PC-3 (cell line): ENCODE data around the gene DLGAP1. TPM values are rescaled to one million over a fixed set of nuclear protein-coding genes. Genes with fewer than 3 reads are reported as not detected.
A peak's percentile ranks its signal among the peaks of the same experiment; 100 is the strongest.

Source experiments
- ATAC-seq: fragments of 200-7000 bp; cut with Tn5 transposase; 2 replicates; pipeline ENCODE4 v1.9.1; 2020; ENCODE audit warnings: mild to moderate bottlenecking, moderate library complexity
- BruUV-seq: library from RNA; stranded (reverse); fragments of 400-500 nt; replicated peaks from 2 replicates; lab custom pipeline; 2021; lab: Mats Ljungman, UMichigan
- CTCF ChIA-PET: fragments of 300-600 bp; sonication (Branson Sonifier 250); formaldehyde crosslinking; loops from one replicate; lab custom pipeline; 2022; ENCODE audit warnings: antibody characterized with exemption; lab: Charles Lee
- POLR2A ChIA-PET: fragments of 300-600 bp; sonication (Branson Sonifier 250); formaldehyde crosslinking; loops from one replicate; lab custom pipeline; 2022; ENCODE audit warnings: antibody characterized with exemption; ENCODE audit not compliant: unreplicated experiment; lab: Charles Lee
- DNase-seq: peaks from one replicate; pipeline ENCODE4 v3.0.0-alpha.2; 2015
- H2AFZ ChIP-seq: fragments of 300-600 bp; sonication (generic); 2 replicates; pipeline ENCODE4 v1.6.0; 2016; ENCODE audit warnings: antibody characterized with exemption, low read length
- H3F3A ChIP-seq: fragments of 300-600 bp; sonication (generic); one replicate; pipeline ENCODE4 v1.6.0; 2017; ENCODE audit warnings: antibody characterized with exemption, low read length, control low read depth, mild to moderate bottlenecking; ENCODE audit not compliant: unreplicated experiment
- H3K27ac ChIP-seq: fragments of 300-600 bp; sonication (generic); 2 replicates; pipeline ENCODE4 v1.5.1; 2016; ENCODE audit warnings: mild to moderate bottlenecking, low read length
- H3K27me3 ChIP-seq: fragments of 300-600 bp; sonication (generic); 2 replicates; pipeline ENCODE4 v1.6.1; 2016; ENCODE audit warnings: low read length, mixed read lengths
- H3K36me3 ChIP-seq: fragments of 300-600 bp; sonication (generic); 2 replicates; pipeline ENCODE4 v1.6.1; 2016; ENCODE audit warnings: low read depth, mixed run types, low read length, mixed read lengths
- H3K4me1 ChIP-seq: fragments of 300-600 bp; sonication (generic); 2 replicates; pipeline ENCODE4 v1.5.1; 2016; ENCODE audit warnings: low read length; ENCODE audit not compliant: insufficient read depth
- H3K4me2 ChIP-seq: fragments of 300-600 bp; sonication (generic); 2 replicates; pipeline ENCODE4 v1.6.0; 2016; ENCODE audit warnings: low read length
- H3K4me3 ChIP-seq: fragments of 300-600 bp; sonication (generic); 2 replicates; pipeline ENCODE4 v1.5.1; 2016; ENCODE audit warnings: mild to moderate bottlenecking, low read length, mixed read lengths
- H3K79me2 ChIP-seq: fragments of 300-600 bp; sonication (generic); 2 replicates; pipeline ENCODE4 v1.6.1; 2017; ENCODE audit warnings: low read length, mixed read lengths
- H3K9ac ChIP-seq: fragments of 300-600 bp; sonication (generic); 2 replicates; pipeline ENCODE4 v1.6.0; 2016; ENCODE audit warnings: mild to moderate bottlenecking, low read length
- H3K9me2 ChIP-seq: fragments of 300-600 bp; sonication (generic); replicated peaks from 2 replicates; pipeline ENCODE4 v1.6.1; 2016; ENCODE audit warnings: mixed run types, low read length, mixed read lengths
- H3K9me3 ChIP-seq: fragments of 300-600 bp; sonication (generic); 2 replicates; pipeline ENCODE4 v1.6.1; 2016; ENCODE audit warnings: low read length, mixed read lengths
- H4K20me1 ChIP-seq: fragments of 300-600 bp; sonication (generic); 2 replicates; pipeline ENCODE4 v1.6.1; 2016; ENCODE audit warnings: low read length, mixed read lengths
- EZH2 ChIP-seq: fragments of 300-600 bp; sonication (generic); IDR thresholded peaks from one replicate; pipeline ENCODE4 v1.6.1; 2017; ENCODE audit warnings: antibody characterized with exemption, mild to moderate bottlenecking, low read length; ENCODE audit not compliant: unreplicated experiment
- EZH2phosphoT487 ChIP-seq: fragments of 300-600 bp; sonication (generic); IDR thresholded peaks from 2 replicates; pipeline ENCODE4 v1.6.1; 2018; ENCODE audit warnings: mild to moderate bottlenecking, antibody characterized with exemption, low read length, borderline replicate concordance
- intact Hi-C: fragments of 100-400 bp; cut with micrococcal nuclease; formaldehyde crosslinking; loops from 2 replicates; pipeline ENCODE4 v1.9.0; 2023
- total RNA-seq: library from RNA; depleted of rRNA; stranded (reverse); fragments of >200 nt; gene quantifications from 2 replicates; pipeline ENCODE4 v1.2.3, GENCODE V29; 2014
- TF ChIP-seq, protein P1 (sequence below): fragments of 300-600 bp; sonication (generic); conservative IDR thresholded peaks from 2 replicates; pipeline ENCODE4 v1.5.1; 2017; ENCODE audit warnings: antibody characterized with exemption, low read depth, mild to moderate bottlenecking, low read length

The DLGAP1 gene
- total RNA-seq, 1 experiment from 2014 or later: not detected

DNA sequence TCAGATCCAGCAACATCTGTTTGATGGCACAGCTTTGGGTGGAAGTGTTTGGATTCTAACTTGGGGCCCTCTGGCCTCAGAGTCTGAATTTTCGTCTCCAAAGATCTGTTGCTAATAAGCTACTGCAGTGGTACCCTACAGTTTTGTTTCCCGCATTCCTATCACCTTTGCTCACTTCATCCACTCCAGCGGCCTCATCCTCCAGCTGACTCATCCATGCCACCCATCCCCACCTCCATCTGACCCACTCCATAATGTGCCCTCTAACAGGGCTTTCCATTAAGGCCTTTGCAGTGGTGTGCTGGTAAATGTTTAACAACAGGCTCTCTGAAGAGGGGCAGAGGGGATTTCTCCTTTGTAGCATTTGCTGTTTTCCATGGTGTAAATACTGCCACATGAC, 779.7 kb downstream of the DLGAP1 start:
- intact Hi-C loops: no loop called here
- Histone ChIP-seq H3F3A (no peaks in the 10 kb centered on the region), H3K9me3 (no peaks in the 10 kb centered on the region), H3K27me3 (no peaks in the 10 kb centered on the region), H3K27ac (no peak overlapping the region), H3K4me3 (no peak overlapping the region), H3K36me3 (no peaks in the 10 kb centered on the region), H3K4me1 (peaks cover 4% of the 10 kb centered on the region), H2AFZ (no peak overlapping the region), H3K9me2 (no peaks in the 10 kb centered on the region), H3K4me2 (no peak overlapping the region), H4K20me1 (no peaks in the 10 kb centered on the region), H3K9ac (no peak overlapping the region), H3K79me2 (no peaks in the 10 kb centered on the region)
- CTCF ChIA-PET: no interaction called here
- BruUV-seq: no TSS peak
- peak; percentile 63 for DNase-seq
- TF ChIP-seq, protein P1, sequence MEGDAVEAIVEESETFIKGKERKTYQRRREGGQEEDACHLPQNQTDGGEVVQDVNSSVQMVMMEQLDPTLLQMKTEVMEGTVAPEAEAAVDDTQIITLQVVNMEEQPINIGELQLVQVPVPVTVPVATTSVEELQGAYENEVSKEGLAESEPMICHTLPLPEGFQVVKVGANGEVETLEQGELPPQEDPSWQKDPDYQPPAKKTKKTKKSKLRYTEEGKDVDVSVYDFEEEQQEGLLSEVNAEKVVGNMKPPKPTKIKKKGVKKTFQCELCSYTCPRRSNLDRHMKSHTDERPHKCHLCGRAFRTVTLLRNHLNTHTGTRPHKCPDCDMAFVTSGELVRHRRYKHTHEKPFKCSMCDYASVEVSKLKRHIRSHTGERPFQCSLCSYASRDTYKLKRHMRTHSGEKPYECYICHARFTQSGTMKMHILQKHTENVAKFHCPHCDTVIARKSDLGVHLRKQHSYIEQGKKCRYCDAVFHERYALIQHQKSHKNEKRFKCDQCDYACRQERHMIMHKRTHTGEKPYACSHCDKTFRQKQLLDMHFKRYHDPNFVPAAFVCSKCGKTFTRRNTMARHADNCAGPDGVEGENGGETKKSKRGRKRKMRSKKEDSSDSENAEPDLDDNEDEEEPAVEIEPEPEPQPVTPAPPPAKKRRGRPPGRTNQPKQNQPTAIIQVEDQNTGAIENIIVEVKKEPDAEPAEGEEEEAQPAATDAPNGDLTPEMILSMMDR: no peak
- TF ChIP-seq EZH2phosphoT487 (no peak), EZH2 (no peak)
- peak; percentile 78 for ATAC-seq
- POLR2A ChIA-PET: interaction anchor here (0.7 kb wide), 1 partner anchor 307 kb away, joined by 3 read pairs; no protein-coding TSS in a partner anchor

DNA sequence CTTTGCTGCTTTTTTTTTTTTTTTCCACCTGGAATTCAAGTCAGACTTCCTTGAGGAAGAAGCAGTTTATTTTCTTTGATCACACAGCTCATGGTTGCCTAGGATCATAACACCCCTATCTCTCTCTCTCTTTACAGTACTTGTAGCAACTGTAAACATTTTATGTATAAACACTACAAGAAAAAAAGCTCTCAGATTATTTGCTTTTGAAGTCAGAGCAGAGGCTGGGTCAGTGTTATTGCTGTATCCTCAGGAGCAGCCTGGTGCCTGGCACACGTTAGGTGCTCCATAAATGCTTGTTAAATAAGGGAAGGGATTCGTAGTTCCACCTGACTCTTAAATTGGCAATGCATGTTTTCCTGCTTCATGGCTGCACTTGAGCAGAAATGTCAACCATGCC, 783.9 kb downstream of the DLGAP1 start:
- no peak overlapping the region for H3K27ac ChIP-seq
- no peak overlapping the region for H3K4me3 ChIP-seq
- POLR2A ChIA-PET: no interaction called here

DNA sequence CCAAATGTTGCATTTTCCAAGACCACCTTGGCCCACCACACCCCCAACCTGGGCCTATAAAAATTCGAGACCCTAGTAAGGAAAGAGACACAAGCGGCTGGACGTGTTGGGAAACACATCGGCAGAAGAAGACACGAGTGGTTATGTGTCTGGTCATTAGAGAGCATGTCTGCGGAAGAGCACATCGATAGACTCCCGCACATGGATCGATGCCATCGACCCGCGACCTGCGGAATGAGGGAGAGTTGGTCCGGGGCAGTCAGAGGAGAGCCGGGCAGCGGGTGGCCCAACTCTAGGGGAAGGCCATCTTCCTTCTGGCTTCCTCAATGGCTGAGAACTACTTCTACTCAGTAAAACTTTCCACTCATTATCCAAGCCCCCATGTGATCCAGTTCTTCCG, 785.7 kb downstream of the DLGAP1 start:
- BruUV-seq: no TSS peak
- no peaks in the 10 kb centered on the region for H3K27me3 ChIP-seq

More for the DNA sequence above, 783.9 kb downstream of the DLGAP1 start:
- Histone ChIP-seq H3K9ac (no peak overlapping the region), H4K20me1 (no peaks in the 10 kb centered on the region), H3K4me1 (peaks cover 5% of the 10 kb centered on the region), H3K27me3 (no peaks in the 10 kb centered on the region), H3K4me2 (no peak overlapping the region), H3K79me2 (no peaks in the 10 kb centered on the region), H3K9me3 (no peaks in the 10 kb centered on the region), H2AFZ (no peak overlapping the region), H3K9me2 (no peaks in the 10 kb centered on the region), H3K36me3 (no peaks in the 10 kb centered on the region), H3F3A (no peaks in the 10 kb centered on the region)
- DNase-seq (no peak), ATAC-seq (no peak)
- CTCF ChIA-PET: no interaction called here
- TF ChIP-seq, protein P1: no peak
- TF ChIP-seq EZH2phosphoT487 (no peak), EZH2 (no peak)
- no TSS peak for BruUV-seq
- intact Hi-C loops: no loop called here

More for the DNA sequence above, 785.7 kb downstream of the DLGAP1 start:
- ChIA-PET POLR2A (no interaction called here), CTCF (no interaction called here)
- H2AFZ ChIP-seq: no peak overlapping the region
- TF ChIP-seq, protein P1: no peak
- no peak for TF ChIP-seq EZH2
- H4K20me1 ChIP-seq: no peaks in the 10 kb centered on the region
- no peaks in the 10 kb centered on the region for H3K9me2 ChIP-seq
- H3K27ac ChIP-seq: no peak overlapping the region
- ATAC-seq (no peak), DNase-seq (no peak)
- H3K9ac ChIP-seq: no peak overlapping the region
- H3K4me2 ChIP-seq: no peak overlapping the region
- intact Hi-C loops: loop anchor here (5.0 kb wide), 2 partner anchors 47 to 157 kb away; no protein-coding TSS in a partner anchor
- peaks cover 8% of the 10 kb centered on the region for H3K4me1 ChIP-seq
- no peaks in the 10 kb centered on the region for H3F3A ChIP-seq
- no peaks in the 10 kb centered on the region for H3K79me2 ChIP-seq
- H3K9me3 ChIP-seq: no peaks in the 10 kb centered on the region
- no peak overlapping the region for H3K4me3 ChIP-seq
- no peaks in the 10 kb centered on the region for H3K36me3 ChIP-seq
